SK-N-SH (cell line): ENCODE measurements around the gene WNK2. TPM values are rescaled to one million over a fixed set of nuclear protein-coding genes. Genes with fewer than 3 reads are reported as not detected.

Experiments used
- CTCF ChIA-PET: fragments of 300-600, 350-600 bp; formaldehyde crosslinking; extraction: SDS; loops from one replicate; lab custom pipeline; 2021; lab: Yijun Ruan, JAX
- POLR2A ChIA-PET: fragments of 350-600 bp; sonication (Branson Sonifier 250); formaldehyde crosslinking; extraction: SDS; loops from one replicate; lab custom pipeline; 2020; ENCODE audit warnings: antibody characterized with exemption, inconsistent platforms; lab: Yijun Ruan, JAX
- DNase-seq: peaks from one replicate; pipeline ENCODE4 v3.0.0; 2012
- H2AFZ ChIP-seq: fragments of 200-600 bp; sonication (generic); 2 replicates; pipeline ENCODE4 v1.8.1; 2016; ENCODE audit warnings: antibody characterized with exemption, mild to moderate bottlenecking, low read depth
- H3F3A ChIP-seq: fragments of 200-600 bp; sonication (generic); replicated peaks from 2 replicates; pipeline ENCODE3; 2016; ENCODE audit warnings: antibody characterized with exemption, mild to moderate bottlenecking; ENCODE audit not compliant: insufficient read depth
- H3K27ac ChIP-seq, 2 experiments: fragments of 200-500 bp in 1 of 2; fragments of 200-600 bp in 1 of 2; sonication (Bioruptor generic) in 1 of 2; sonication (generic), shearing (Covaris generic) in 1 of 2; 2 replicates each; pipeline versions ENCODE4 v1.5.1 to v1.6.1; 2014 to 2016; ENCODE audit warnings: low read depth in 2 of 2, inconsistent platforms in 1 of 2, low read length in 1 of 2, mild to moderate bottlenecking in 1 of 2, mixed read lengths in 1 of 2
- H3K27me3 ChIP-seq: fragments of 200-600 bp; sonication (generic), shearing (Covaris generic); 2 replicates; pipeline ENCODE4 v1.6.1; 2016; ENCODE audit warnings: mixed run types; ENCODE audit not compliant: insufficient read depth
- H3K36me3 ChIP-seq, 2 experiments: fragments of 200-500 bp in 1 of 2; fragments of 200-600 bp in 1 of 2; sonication (Bioruptor generic) in 1 of 2; sonication (generic) in 1 of 2; replicated peaks in 1 of 2; 2 replicates each; pipeline versions ENCODE3 to v1.5.1; 2014 to 2016; ENCODE audit warnings: low read length in 1 of 2, mild to moderate bottlenecking in 1 of 2; ENCODE audit not compliant: insufficient read depth in 2 of 2, control insufficient read depth in 1 of 2
- H3K4me1 ChIP-seq, 2 experiments: fragments of 200-500 bp in 1 of 2; fragments of 200-600 bp in 1 of 2; sonication (Bioruptor generic) in 1 of 2; sonication (generic), shearing (Covaris generic) in 1 of 2; 2 replicates each; pipeline versions ENCODE4 v1.5.1 to v1.6.1; 2014 to 2016; ENCODE audit warnings: low read depth in 1 of 2, low read length in 1 of 2, mixed run types in 1 of 2; ENCODE audit not compliant: insufficient read depth in 2 of 2, control insufficient read depth in 1 of 2
- H3K4me2 ChIP-seq: fragments of 200-600 bp; sonication (generic), shearing (Covaris generic); 2 replicates; pipeline ENCODE4 v1.6.1; 2017; ENCODE audit warnings: mixed run types
- H3K4me3 ChIP-seq, 2 experiments: fragments of 200-500 bp in 1 of 2; fragments of 200-600 bp in 1 of 2; sonication (Bioruptor generic) in 1 of 2; sonication (generic), shearing (Covaris generic) in 1 of 2; 2 replicates each; pipeline versions ENCODE4 v1.5.1 to v1.8.1; 2014 to 2016; ENCODE audit warnings: low read depth in 2 of 2, inconsistent platforms in 1 of 2, low read length in 1 of 2, mild to moderate bottlenecking in 1 of 2, mixed read lengths in 1 of 2, moderate library complexity in 1 of 2
- H3K79me2 ChIP-seq: fragments of 200-600 bp; sonication (generic); 2 replicates; pipeline ENCODE4 v1.8.1; 2017; ENCODE audit warnings: mild to moderate bottlenecking; ENCODE audit not compliant: insufficient read depth
- H3K9ac ChIP-seq: fragments of 200-600 bp; sonication (generic); 2 replicates; pipeline ENCODE4 v1.6.1; 2017; ENCODE audit warnings: mixed run types
- H3K9me2 ChIP-seq: fragments of 200-600 bp; sonication (generic); 2 replicates; pipeline ENCODE4 v1.6.1; 2017; ENCODE audit warnings: mixed run types
- H3K9me3 ChIP-seq: fragments of 200-600 bp; sonication (generic); 2 replicates; pipeline ENCODE4 v1.6.1; 2017; ENCODE audit warnings: mixed run types, mild to moderate bottlenecking, moderate library complexity
- H4K20me1 ChIP-seq: fragments of 200-600 bp; sonication (generic); 2 replicates; pipeline ENCODE4 v1.6.1; 2017; ENCODE audit warnings: mild to moderate bottlenecking, mixed run types; ENCODE audit not compliant: insufficient read depth
- CTCF ChIP-seq: fragments of 200-600 bp; sonication (generic); IDR thresholded peaks from 2 replicates; pipeline ENCODE4 v1.6.1; 2017; ENCODE audit warnings: antibody characterized with exemption, mild to moderate bottlenecking, moderate library complexity
- ELF1 ChIP-seq: IDR thresholded peaks from 2 replicates; pipeline ENCODE4 v1.4.0; 2012
- FOSL2 ChIP-seq: IDR thresholded peaks from 2 replicates; pipeline ENCODE4 v1.4.0; 2012; ENCODE audit warnings: low read depth, mild to moderate bottlenecking, moderate library complexity, borderline replicate concordance
- FOXM1 ChIP-seq: IDR thresholded peaks from 2 replicates; pipeline ENCODE4 v1.4.0; 2012; ENCODE audit warnings: low read depth, mild to moderate bottlenecking
- GABPA ChIP-seq: IDR thresholded peaks from 2 replicates; pipeline ENCODE4 v1.4.0; 2012; ENCODE audit warnings: low read depth, mild to moderate bottlenecking
- IRF3 ChIP-seq: fragments of 150-350 bp; IDR thresholded peaks from 2 replicates; pipeline ENCODE4 v1.6.1; 2016; ENCODE audit warnings: mild to moderate bottlenecking, low read depth, low read length
- NFIC ChIP-seq: IDR thresholded peaks from 2 replicates; pipeline ENCODE4 v1.4.0; 2012; ENCODE audit warnings: borderline replicate concordance
- NRF1 ChIP-seq: IDR thresholded peaks from 2 replicates; pipeline ENCODE4 v1.6.1; 2012; ENCODE audit warnings: low read depth, mild to moderate bottlenecking, low read length
- POLR2AphosphoS5 ChIP-seq: IDR thresholded peaks from 2 replicates; pipeline ENCODE4 v1.6.1; 2012; ENCODE audit warnings: low read depth, low read length
- RCOR1 ChIP-seq: fragments of 150-350 bp; IDR thresholded peaks from 2 replicates; pipeline ENCODE4 v1.6.1; 2017; ENCODE audit warnings: antibody characterized with exemption, low read length
- SIN3A ChIP-seq: IDR thresholded peaks from 2 replicates; pipeline ENCODE4 v1.6.1; 2012; ENCODE audit warnings: low read depth, mild to moderate bottlenecking, low read length, moderate library complexity, borderline replicate concordance
- TCF12 ChIP-seq: IDR thresholded peaks from 2 replicates; pipeline ENCODE4 v1.4.0; 2012
- USF1 ChIP-seq: IDR thresholded peaks from 2 replicates; pipeline ENCODE4 v1.4.0; 2012; ENCODE audit warnings: low read depth, borderline replicate concordance
- USF2 ChIP-seq: fragments of 150-350 bp; IDR thresholded peaks from 2 replicates; pipeline ENCODE4 v1.6.1; 2017; ENCODE audit warnings: antibody characterized with exemption, low read length, low read depth, borderline replicate concordance
- ZBTB33 ChIP-seq: IDR thresholded peaks from 2 replicates; pipeline ENCODE4 v1.4.0; 2012; ENCODE audit warnings: low read depth, borderline replicate concordance
- WGBS: methylation state at CpG from one replicate; pipeline ENCODE4 v1.1.6; 2017; ENCODE audit warnings: low lambda C conversion rate; 5-methylcytosine and 5-hydroxymethylcytosine counted together
- polyA plus RNA-seq, 3 experiments: library from polyadenylated mRNA; depleted of rRNA; stranded (reverse); fragments of >200 nt; gene quantifications; 2 replicates each; pipeline ENCODE4 v1.2.3, GENCODE V29; 2012

Gene WNK2
- polyA plus RNA-seq, 1 of the 3 experiments (the other 2 are of a cell fraction) = 0.12 TPM

- Histone ChIP-seq H3K36me3 (no peaks in the 10 kb centered on the region), H3K9me3 (no peaks in the 10 kb centered on the region; the same call in 1 of the 2 replicates)
Observed at GRCh38 chr9:93361995-93362394, 178.1 kb downstream of the WNK2 start.

GRCh38 chr9:93364734-93365426, 180.9 kb downstream of the WNK2 start:
- no peak for DNase-seq
- Histone ChIP-seq H3F3A (no peaks in the 10 kb centered on the region), H3K79me2 (no peaks in the 10 kb centered on the region), H3K36me3 (no peaks in the 10 kb centered on the region), H3K9me3 (no peaks in the 10 kb centered on the region), H3K27ac (no peak overlapping the region), H3K4me2 (no peak overlapping the region), H3K27me3 (no peaks in the 10 kb centered on the region), H2AFZ (no peak overlapping the region), H4K20me1 (no peaks in the 10 kb centered on the region), H3K4me1 (no peaks in the 10 kb centered on the region), H3K9me2 (no peaks in the 10 kb centered on the region), H3K9ac (no peak overlapping the region), H3K4me3 (no peak overlapping the region)
- POLR2A ChIA-PET = no interaction called here
- CTCF ChIA-PET = no interaction called here
- 44% methylated on average over 2 of the region's 2 CpGs for WGBS
- no peak for TF ChIP-seq USF1
- TF ChIP-seq RCOR1 = no peak
- TF ChIP-seq TCF12 = no peak
- no peak for TF ChIP-seq SIN3A
- TF ChIP-seq FOSL2 = no peak
- no peak for TF ChIP-seq GABPA
- TF ChIP-seq USF2 = no peak
- no peak for TF ChIP-seq ELF1
- no peak for TF ChIP-seq CTCF
- TF ChIP-seq NRF1 = no peak
- no peak for TF ChIP-seq POLR2AphosphoS5
- TF ChIP-seq FOXM1 = no peak
- TF ChIP-seq NFIC = no peak
- TF ChIP-seq IRF3 = no peak

More at GRCh38 chr9:93361995-93362394, 178.1 kb downstream of the WNK2 start:
- Histone ChIP-seq H3K4me1 (no peaks in the 10 kb centered on the region), H3K9me2 (no peaks in the 10 kb centered on the region), H3K79me2 (no peaks in the 10 kb centered on the region), H3K4me2 (no peak overlapping the region), H3F3A (no peaks in the 10 kb centered on the region), H3K27ac (no peak overlapping the region), H2AFZ (no peak overlapping the region), H3K4me3 (no peak overlapping the region), H3K9ac (no peak overlapping the region), H4K20me1 (no peaks in the 10 kb centered on the region), H3K27me3 (no peaks in the 10 kb centered on the region)
- WGBS = 25% methylated on average over 3 of the region's 3 CpGs
- ChIA-PET POLR2A (no interaction called here), CTCF (interaction anchor here (0.8 kb wide), 1 partner anchor 23 kb away, joined by 3 read pairs; no protein-coding TSS in a partner anchor)
- no peak for TF ChIP-seq ZBTB33
- no peak for TF ChIP-seq USF2
- DNase-seq = no peak
